GM18519 (cell line): Measurements from ENCODE around the gene MLLT3.
A peak's percentile ranks its signal among the peaks of the same experiment; 100 is the strongest.

Experiments
- ATAC-seq: cut with Tn5 transposase; IDR thresholded peaks from one replicate; pipeline ENCODE4 v1.9.1; 2021; ENCODE audit warnings: mild to moderate bottlenecking, moderate library complexity; ENCODE audit not compliant: unreplicated experiment, low FRiP score

MLLT3 gene

DNA sequence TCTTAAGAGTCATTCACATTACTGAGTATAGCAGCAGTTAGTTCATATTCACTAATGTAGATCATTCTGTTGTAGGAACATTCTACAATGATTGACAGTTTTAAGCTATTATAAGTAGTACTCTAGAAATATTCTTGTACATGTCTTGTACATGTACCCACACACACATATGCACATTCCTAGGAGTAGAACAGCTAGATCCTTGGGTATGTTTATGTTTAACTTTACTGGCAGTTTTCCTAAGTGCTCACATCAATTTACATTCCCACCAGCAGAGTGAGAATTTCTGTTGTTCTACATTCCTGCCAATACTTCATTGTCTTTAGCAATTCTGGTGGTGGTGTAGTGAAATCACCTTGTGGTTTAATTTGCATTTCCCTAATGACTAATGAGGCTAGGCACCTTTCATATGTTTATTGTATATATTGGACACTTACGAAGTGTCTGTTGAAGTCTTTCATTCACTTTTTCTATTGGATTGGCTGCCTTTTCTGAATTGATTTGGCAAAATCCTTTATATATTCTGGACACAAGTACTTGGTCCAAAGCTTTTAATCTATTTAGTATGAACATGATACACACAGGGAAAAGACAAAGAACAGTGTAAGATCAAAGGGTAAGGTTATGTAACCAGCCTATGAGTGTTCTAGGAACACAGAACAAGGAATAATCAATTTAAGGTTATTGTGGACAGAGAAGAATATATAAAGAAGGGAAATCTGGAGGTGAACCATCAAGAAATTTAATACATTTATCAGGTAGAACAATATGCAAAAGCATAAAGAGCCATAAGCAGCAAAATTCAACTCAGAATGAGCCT, 95.6 kb downstream of the MLLT3 start:
- ATAC-seq: peak; percentile 52

DNA sequence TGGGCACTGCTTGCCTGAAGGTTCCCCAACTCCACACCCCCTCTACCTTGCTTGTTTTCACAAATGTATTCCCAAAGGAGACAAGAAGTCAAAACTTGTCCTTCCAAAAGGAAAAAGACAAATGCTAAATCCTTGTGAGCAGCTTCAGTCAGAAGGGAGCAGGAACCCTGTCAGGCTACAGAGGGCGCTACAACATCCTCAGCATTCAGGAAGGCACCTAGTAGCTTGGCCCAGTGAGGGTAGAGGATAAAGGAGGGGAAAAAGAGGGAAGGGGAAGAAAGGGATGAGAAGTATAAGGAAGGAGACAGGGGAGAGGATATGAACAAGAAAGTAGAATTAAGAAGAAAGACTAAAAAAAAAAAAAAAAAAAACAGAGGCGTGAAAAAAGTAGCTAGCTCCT, 97.5 kb downstream of the MLLT3 start:
- ATAC-seq: no peak

DNA sequence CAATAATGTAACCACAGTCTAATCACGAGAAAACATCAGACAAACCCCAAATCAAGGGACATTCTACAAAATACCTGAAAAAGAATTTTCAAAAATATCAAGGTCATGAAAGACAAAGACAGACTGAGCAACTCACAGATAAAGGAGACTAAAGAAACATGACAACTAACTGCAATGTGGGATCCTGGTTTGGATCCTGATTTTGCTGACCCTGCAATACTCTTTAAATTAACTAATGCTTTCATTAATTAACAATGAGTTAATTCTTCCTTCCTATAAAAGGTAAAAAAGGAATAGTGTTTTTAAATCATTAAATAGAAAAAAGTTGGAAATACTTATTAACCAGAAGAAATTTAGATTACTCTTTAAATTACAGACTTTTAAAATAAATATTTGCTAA, 103.6 kb downstream of the MLLT3 start:
- no peak for ATAC-seq

DNA sequence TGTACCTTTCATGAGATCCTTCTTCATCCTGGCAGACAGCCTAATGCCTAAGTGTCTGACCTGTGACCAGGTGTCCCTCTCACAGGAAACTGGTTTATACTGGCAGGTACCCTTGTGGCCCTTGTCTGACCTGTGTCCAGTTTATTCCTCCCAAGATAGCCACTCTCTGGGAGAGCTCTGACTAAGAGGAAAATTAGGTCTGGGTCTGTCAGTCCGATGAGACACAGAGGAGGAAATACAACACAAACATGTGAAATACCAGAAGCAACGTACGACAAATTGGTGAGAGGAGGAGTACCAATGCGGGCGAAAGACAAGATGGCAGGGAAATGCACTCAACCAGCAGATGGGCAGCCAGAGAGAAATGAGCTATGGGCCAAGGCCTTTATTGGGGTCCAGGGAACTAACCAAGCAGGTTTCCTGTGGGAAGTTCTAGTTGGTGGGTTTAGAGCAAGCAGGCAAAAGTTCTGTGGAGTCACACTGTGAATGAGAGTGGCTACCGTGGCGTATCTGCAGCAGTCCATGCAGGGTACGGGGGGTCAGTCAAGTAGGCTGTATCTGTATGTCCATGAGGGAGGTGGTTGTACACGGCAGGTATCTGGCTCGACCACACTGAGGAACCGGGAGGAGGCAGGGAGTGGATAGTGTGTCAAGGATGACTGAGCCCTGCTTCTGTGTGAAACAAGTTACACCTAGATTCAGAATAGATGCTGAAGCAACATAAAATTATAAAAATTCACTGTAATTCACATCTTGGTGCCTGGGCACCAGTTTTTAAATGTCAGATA, 109.0 kb downstream of the MLLT3 start:
- ATAC-seq: no peak

DNA sequence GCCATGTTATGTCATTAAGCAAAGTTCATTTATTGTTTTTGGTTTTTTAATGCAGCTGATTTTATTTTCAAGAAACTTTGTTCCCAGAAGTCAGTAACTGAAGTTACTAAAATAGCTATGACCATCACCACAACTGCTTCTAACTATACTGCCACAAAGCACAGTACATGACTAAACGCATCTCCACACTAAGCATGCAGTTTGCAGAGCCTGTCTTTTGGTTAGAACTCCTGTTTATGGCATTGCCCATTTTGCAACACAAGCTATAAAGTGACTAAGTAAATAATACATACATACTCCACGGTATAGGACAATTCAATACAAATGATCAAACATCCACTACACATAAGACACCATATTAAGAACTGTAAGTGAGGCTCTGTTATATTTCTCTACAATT, 109.7 kb downstream of the MLLT3 start:
- ATAC-seq: no peak

DNA sequence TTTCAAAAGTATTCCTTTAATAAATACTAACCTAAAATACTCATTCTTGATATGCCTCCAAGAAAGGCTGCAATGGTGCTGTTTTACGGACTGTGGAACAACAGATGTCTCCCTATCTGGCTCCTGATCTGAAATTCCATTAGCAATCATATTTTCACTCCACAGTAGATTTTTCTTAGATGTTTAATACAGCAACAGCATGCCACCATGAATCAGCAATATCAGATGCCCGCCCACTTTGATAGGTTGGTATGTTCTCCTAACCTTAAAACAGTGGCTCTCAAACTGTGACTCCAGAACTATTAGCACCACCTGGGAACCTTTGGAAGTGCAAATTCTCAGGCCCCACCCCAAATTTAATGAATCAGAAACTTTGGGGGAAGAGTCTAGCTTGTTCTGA, 110.2 kb downstream of the MLLT3 start:
- no peak for ATAC-seq

DNA sequence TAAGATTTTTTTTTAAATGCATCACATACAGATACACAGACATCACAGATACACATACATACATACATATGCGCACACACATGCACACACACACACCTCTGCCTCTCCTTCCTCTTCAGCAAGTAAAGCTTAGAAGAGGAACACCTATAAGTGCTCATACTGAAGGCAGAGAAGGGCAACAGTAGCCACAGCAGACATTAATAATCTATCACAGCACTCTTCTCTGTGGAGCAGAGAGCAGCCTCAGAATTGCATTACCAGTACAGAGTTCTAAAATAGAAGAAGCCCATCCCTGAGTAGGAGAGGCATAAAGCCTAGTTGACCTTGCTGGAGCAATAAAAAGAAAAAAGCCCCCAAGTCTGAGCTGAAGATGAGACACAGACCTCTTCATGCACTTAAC, 110.6 kb downstream of the MLLT3 start:
- no peak for ATAC-seq

DNA sequence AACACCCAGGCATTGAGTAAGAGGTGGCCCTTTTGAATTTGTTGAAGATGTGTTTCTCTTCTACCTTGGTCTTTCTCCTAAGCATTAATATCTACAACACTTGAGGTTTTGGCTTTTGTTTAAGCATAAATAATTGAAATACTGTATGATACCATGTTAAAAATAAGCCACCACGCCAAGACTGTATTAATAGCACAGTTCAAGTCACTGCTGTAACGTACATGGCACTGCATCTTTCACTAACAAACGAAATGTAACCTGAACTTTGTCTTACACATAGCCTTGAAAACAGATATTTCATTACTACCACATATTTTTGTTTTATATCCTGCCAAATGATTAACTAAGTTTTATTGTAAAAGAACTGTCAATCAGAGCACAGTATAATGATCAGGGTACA, 112.8 kb downstream of the MLLT3 start:
- no peak for ATAC-seq

DNA sequence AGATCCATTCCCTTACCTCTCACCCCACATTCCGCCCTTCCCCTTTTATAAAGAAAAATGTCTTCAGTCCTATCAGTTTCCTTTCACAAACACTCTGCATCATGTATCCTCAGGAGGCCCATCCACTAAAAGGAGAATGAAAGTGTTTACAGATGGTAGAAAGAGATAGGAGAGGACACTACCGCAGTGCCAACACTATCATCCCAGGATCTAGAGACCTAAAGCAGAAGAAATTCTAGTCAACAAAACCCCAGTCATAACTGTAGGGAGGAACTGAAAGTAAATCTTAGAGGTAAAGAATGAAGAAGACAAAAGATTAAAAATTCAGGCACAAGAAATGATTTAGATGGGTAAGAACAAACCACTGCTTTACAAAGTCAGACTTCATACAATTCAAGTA, 114.1 kb downstream of the MLLT3 start:
- ATAC-seq: peak; percentile 89

DNA sequence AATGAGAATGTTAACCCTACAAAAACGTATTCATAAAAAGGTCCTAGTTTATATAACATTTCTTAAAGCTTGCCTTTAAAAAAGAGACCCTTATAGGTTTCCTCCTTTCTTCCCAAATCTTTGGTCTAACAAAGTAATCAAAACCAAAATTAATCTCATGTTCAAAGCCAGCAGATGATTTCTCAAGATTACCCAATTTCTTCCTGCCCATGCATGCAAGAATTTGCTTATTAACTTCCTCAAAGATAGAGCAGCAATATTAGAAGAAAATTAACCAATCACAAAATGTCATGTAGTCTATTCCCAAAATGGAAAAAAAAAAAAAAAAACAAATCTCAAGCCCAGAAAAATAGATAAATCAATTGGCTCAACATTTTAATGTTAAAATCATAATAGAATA, 114.9 kb downstream of the MLLT3 start:
- no peak for ATAC-seq

DNA sequence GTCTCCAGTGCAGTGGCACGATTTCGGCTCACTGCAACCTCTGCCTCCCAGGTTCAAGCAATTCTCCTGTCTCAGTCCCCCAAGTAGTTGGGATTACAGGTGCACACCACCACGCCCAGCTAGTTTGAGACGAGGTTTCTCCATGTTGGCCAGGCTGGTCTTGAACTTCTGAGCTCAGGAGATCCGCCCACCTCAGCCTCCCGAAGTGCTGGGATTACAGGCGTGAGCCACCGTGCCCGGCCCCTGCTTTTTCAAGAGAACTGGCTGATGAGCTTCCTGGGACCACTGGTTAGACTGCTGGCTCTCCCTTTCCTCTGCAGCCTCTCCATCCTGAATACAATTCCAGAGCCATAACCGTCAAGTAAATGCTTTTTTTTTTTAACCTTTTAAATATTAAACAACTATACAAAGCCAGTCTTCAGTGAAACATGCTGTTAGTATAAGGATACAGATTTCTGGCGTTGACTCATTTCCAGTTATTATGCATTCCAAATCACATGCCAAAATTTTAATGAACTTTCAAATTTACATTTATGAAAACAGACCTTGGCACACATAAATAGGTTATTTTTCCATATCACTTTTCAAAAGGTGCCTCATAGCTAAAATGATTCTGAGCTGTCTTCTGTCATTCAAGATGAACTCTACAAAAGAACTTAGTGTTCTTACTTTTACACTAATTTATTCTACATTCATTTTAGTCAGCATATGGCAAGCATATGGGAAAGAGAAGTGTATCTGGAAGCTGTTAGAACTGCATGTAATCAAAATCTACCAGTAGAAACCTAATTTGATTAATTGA, 116.0 kb downstream of the MLLT3 start:
- no peak for ATAC-seq

DNA sequence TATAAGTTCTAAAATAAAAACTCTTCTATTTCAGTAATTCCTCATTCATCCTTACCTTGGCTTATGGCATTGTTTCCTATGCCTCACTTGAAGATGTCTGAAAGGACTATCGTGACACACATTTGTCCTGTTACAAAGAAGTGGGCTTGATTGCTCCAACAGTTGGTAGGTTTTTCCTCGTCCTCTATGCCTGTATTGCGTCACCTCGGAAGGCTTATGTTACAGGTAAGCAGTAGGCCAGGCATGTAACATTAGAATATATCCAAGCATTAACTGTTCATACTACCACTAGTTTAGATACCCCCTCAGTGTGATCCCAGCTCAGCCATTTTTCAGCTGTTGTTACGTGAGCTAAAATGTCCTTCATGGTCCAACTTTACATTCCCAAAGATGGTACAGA, 116.7 kb downstream of the MLLT3 start:
- no peak for ATAC-seq

DNA sequence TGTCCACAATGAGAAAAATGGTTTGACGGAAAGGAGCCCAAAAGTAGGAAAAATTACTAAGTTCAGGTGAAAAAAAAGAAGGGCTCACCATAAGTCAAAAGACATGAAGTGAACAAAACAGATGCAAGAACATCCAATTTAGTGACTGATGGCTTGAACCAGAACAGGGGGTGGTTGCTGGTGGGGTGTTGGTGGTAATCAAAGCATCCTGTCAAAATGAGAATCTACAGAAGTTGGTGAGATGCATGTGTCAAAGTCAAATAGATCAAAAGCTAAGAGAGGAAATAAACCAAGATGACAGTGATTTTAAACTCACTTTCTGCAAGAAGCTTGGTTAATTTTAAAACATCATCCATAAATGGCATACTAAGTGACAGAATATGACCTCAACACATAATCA, 117.4 kb downstream of the MLLT3 start:
- no peak for ATAC-seq

DNA sequence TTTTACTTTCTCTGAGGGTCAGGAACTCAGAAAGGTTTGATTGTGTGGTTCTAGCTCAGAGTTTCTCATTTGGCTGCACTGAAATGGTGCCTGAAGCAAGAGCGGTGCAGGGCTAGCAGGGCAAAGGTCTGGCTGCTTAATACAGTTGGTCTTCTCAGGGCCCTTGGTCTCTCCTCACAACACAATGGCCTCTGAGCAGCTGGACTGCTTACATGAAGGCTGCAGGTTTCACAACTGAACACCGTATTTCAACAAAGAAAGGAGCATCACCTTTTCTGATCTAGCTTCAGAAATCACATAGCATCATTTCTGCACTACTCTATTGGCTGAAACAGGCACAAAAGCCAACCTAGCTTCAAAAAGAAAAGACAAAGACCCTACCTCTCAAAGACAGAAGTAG, 122.2 kb downstream of the MLLT3 start:
- ATAC-seq: no peak

DNA sequence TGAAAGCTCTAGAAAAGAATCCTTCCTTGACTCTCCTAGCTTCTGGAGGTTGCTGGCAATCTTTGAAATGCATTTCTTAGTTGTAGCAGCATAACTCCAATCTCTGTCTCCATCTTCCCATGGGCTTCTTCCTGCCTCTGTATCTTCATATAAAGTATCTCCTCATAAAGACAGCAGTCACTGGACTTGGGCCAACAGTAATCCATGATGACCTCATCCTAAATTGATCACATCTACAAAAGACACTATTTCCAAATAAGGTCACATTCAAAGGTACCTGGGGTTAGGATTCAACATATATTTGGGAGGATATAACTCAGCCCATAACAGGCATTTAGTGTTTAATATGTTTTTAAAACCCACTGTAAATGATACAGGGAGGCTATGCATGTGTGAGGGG, 123.3 kb downstream of the MLLT3 start:
- no peak for ATAC-seq

DNA sequence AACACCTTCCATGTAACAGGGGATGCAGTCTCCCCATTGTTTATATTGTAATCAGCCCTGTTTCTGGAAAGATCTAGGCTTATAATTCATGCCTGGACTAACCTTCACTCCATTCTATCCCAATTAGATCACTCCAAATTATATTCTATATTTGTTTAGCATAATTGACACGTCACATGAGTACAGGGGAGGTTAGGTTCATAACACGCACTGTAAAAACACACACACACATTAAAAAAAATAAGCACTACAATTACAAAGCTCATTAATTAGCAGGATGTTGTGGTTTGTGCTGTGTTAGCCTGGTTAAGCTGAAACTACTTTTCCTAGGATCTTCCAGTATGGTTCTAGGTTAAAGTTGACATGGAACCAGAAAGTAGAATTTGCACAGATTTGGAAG, 126.0 kb downstream of the MLLT3 start:
- no peak for ATAC-seq

DNA sequence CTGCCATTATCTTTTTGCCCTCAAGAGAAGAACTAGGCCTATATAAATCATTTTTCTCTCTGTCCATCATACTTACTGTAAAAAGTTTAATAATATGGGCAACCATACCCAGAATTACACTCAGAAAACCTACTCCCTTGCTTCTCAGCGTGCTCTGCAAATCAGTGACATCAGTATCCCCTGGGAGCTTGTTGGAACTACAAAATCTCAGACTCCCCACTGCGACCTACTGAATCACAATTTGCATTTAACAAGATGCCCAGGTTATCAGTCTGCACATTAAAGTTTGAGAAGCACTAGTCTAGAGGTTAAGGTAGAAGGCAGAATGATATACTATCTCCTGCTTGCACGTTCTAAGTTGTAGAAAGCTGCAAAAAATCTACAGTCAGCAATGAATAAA, 127.2 kb downstream of the MLLT3 start:
- no peak for ATAC-seq

DNA sequence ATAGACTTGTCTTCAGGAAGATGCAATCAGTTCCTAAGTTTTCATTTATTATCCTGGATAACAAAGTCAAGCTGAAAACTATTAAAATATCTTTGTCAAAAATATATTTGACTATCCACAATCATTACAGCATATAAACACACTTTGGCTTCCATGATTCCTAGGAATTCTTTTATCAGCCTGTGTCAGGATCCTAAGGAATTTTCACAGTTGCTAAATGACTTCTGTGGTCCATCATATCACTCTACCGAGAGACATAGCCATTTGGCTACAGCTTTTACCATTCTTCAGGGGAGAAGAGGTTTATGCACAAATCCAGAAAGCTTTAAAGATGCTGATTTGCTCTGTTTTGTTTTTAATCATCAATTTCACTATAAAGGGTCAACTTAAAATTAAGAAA, 128.3 kb downstream of the MLLT3 start:
- no peak for ATAC-seq

DNA sequence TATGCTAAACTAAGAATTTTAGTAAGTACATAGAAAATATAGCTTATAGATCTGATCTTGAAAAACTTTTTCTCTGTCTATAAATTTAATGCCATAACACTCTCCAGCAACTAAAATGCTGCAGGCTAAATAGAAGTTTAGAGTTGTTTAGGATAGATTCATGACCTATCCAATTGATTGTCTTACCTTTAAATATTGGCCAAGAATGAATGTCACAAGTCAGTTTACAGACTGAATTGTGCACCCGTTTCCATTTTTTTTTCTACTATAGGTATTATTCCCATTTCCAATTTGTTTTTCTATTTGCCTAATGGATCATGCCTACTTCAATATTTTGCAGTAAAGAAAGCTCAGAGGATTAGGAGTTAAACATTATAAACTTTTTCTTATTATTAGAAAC, 129.5 kb downstream of the MLLT3 start:
- ATAC-seq: no peak

DNA sequence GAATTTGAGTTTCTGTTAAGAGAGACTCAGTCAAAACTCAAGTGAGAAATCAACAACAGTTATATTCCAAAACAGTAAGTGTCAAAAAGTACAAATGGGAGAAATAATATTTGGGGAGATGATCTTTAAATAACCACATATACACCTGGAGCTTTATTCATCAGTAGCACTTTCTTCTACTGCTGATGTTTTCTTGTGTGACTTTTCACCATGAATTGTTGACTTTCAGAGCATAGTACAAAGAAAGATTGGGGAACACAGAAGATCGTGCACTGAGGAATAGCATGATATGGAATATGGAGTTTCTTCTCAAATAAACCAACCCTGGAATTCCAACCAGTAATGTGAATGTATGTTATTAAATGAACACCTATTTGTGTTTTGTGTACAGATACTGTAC, 130.7 kb downstream of the MLLT3 start:
- ATAC-seq: no peak

DNA sequence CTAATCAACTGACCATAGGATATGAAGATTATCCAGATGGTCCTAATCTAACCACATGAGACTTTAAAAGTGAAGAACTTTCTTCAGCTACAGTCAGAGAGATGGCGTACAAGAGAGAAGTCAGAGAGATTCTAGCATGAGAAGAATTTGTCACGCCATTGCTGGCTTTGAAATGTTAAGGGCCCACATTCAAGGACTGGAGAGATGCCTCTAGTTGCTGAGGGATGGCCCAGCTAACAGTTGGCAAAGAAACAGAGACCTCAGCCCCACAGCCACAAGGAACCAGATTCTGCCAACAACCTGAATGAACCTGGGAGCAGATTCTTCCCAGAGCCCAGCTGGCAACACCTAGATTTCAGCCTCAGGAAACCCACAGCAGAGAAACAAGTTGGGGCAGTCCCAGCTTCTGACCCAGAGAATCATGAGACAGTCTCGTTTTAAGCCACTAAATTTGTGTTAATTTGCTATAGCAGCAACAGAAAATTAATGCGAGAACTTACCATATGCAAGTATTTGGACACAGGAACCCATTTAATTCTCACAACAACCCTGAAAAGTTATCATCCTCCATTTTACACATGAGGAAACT, 132.0 kb downstream of the MLLT3 start:
- no peak for ATAC-seq
